GM21423 (cell line): ENCODE data around the gene IGFBP2.
"Not testable (repeated sequence)": the region's sequence is repeated elsewhere in the genome, so short reads cannot be mapped to it uniquely, and the experiment has no call there.

ENCODE experiments used
- ATAC-seq: cut with Tn5 transposase; IDR thresholded peaks from one replicate; pipeline ENCODE4 v1.9.1; 2021; ENCODE audit warnings: mild to moderate bottlenecking, moderate library complexity; ENCODE audit not compliant: unreplicated experiment

IGFBP2 gene

GRCh38 chr2:216632952-216633615, at the start of gene IGFBP2:
IGFBP2 (plus strand) TSS chr2:216633420; CDS start chr2:216633524, 104 bp downstream.
- no peak for ATAC-seq

GRCh38 chr2:216583606-216584005, 49.6 kb upstream of the IGFBP2 start:
- no peak for ATAC-seq

GRCh38 chr2:216584112-216584511, 49.1 kb upstream of the IGFBP2 start:
- ATAC-seq, result no peak

GRCh38 chr2:216585441-216585840, 47.8 kb upstream of the IGFBP2 start:
- no peak for ATAC-seq

GRCh38 chr2:216588861-216589710, 44.1 kb upstream of the IGFBP2 start:
- no peak for ATAC-seq

- no peak for ATAC-seq
Observed at GRCh38 chr2:216589791-216590190, 43.4 kb upstream of the IGFBP2 start.

- ATAC-seq, result no peak
Observed at GRCh38 chr2:216590780-216591179, 42.4 kb upstream of the IGFBP2 start.

- no peak for ATAC-seq
Observed at GRCh38 chr2:216591480-216591879, 41.7 kb upstream of the IGFBP2 start.

GRCh38 chr2:216594081-216594480, 39.1 kb upstream of the IGFBP2 start:
- ATAC-seq, result no peak

GRCh38 chr2:216596236-216596979, 36.8 kb upstream of the IGFBP2 start:
- ATAC-seq, result no peak

GRCh38 chr2:216596980-216597509, 36.2 kb upstream of the IGFBP2 start:
- ATAC-seq, result no peak

- ATAC-seq, result not testable (repeated sequence)
Observed at GRCh38 chr2:216597825-216598224, 35.4 kb upstream of the IGFBP2 start.

- no peak for ATAC-seq
Observed at GRCh38 chr2:216601632-216602409, 31.4 kb upstream of the IGFBP2 start.

- no peak for ATAC-seq
Observed at GRCh38 chr2:216603010-216603883, 30.0 kb upstream of the IGFBP2 start.

- ATAC-seq, result no peak
Observed at GRCh38 chr2:216603884-216604245, 29.4 kb upstream of the IGFBP2 start.

GRCh38 chr2:216604458-216604857, 28.8 kb upstream of the IGFBP2 start:
- no peak for ATAC-seq

GRCh38 chr2:216606551-216607276, 26.5 kb upstream of the IGFBP2 start:
- ATAC-seq, result peak; percentile 98

GRCh38 chr2:216607277-216607560, 26.0 kb upstream of the IGFBP2 start:
- no peak for ATAC-seq

- ATAC-seq, result no peak
Observed at GRCh38 chr2:216608525-216608924, 24.7 kb upstream of the IGFBP2 start.
